PC-9 (cell line): Measurements from ENCODE around the gene PRKCB.

Experiments used
- CTCF ChIP-seq: fragments of 200-600 bp; sonication (generic); conservative IDR thresholded peaks from 2 replicates; pipeline ENCODE4 v1.6.1; 2017; ENCODE audit warnings: mixed run types, antibody characterized with exemption, mild to moderate bottlenecking, moderate library complexity
- EZH2 ChIP-seq: fragments of 200-600 bp; sonication (generic); IDR thresholded peaks from 2 replicates; pipeline ENCODE4 v1.8.0; 2017; ENCODE audit warnings: antibody characterized with exemption, low read depth

DNA sequence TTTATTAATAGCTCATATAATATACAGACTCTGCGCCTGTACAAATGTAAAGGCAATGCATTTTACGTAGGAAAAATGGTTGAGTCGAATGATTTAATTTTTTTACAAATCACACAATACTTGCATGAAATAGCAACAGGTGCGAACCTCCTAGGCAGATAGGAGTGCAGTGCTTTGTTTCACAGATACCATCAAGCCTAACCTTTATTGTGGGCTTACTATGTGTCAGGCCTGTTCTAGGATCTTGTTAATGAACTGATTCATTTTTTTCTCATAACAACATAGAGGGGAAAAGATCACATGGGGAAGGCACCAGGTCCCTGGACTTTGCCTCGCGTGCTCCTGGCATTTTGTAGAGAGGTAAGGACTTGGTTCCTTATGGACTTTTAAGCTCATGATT is 107.8 kb downstream of the PRKCB start:
- TF ChIP-seq CTCF (no peak), EZH2 (no peak)
